ENCODE data around the gene A4GALT.

A4GALT gene

DNA sequence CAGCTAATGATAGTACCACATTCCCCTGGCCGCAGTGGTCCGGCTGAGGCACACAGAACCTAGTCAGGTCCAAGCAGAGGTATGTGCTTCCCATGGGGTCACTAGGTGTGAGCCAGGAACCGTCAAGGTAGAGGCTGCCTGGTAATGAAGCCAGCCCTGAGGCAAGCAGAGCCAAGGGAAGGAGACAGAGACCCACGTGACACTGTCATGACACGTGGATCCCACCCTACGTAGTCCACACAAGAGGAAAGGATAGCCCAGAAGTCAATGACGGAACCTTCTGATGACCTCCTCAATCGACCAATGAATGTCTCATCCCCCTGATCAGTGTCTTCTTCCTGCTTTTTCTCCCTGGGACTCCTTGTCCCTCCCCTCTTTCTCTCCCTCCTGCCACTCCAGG is 19.0 kb downstream of the A4GALT start:
- no peak for DNase-seq (ENCODE audit: low spot score)

DNA sequence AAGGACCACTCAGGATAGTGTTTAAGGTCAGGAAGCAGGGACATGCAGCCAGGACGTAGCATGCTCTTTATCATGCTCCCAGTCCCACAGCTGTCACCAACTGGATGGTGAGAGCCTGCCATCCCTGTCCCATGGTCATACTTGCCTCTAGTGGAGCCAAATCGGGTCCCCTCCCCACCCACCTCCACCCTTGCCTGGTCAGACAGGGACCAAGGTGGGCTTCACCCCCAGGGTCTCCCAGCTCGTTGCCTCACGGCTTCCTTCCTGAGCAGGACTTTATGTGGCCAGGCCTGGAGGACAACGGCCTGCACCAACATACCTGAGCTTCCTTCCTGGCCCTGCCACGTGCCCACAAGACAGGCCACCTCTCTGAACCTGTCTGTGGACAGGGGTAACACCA is 19.8 kb downstream of the A4GALT start:
- DNase-seq (ENCODE audit: low spot score), result no peak

DNA sequence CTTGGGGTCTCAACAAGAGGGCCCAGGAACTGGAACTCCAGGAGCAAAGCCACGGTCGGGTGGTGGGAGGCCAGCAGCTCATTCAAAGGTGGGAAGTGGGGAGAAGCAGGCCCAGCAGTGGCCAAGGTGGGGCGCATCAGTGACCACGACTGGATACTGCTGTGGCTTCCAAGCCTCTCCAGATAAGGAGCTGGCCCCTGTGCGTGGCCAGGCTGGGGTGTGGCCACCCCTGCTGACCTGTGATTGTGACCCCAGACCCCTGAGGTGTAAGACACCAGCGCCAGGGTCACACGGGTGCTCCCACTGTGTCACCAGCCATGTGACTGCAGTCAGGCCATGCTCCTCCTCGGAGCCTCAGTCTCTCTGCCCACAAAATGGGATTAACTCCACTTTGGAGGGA is 20.3 kb downstream of the A4GALT start:
- DNase-seq (ENCODE audit: low spot score), result no peak

GRCh38 chr22:42699976-42700352 is 20.7 kb downstream of the A4GALT start:
- DNase-seq (ENCODE audit: low spot score), result no peak

- DNase-seq (ENCODE audit: low spot score), result no peak
Observed at GRCh38 chr22:42699281-42699975, 21.2 kb downstream of the A4GALT start.

- no peak for DNase-seq (ENCODE audit: low spot score)
Observed at GRCh38 chr22:42697542-42698013, 23.1 kb downstream of the A4GALT start.

DNA sequence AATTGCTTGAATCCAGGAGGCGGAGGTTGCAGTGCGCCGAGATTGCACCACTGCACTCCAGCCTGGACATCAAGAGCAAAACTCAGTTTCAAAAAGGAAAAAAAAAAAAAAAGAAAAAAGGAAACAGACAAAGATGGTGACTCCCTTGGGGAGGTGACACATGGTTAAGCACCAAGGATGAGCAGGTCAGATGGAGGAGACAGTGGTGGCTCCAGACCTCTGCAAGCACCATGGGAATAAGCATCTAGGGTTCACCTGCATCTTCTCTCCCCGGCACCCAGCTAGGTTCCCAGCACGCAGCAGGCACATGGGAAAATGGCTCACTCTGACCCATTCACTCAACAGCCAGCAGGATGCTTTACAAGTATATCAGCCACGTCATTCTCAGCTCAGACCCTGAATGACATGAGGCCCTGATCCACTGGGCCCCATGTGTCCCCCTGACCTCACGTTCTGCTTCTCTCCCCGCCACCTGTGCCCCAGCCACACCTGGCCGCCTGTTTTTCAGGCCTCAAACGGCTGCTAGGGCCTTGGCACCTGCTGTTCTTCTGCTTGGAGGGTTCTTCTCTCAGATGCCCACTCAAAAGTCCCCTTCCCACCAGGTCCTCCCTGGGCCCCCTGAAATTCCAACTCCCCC is 24.2 kb downstream of the A4GALT start:
- no peak for DNase-seq (ENCODE audit: low spot score)

GRCh38 chr22:42695294-42695693 is 25.4 kb downstream of the A4GALT start:
- DNase-seq (ENCODE audit: low spot score), result no peak

DNA sequence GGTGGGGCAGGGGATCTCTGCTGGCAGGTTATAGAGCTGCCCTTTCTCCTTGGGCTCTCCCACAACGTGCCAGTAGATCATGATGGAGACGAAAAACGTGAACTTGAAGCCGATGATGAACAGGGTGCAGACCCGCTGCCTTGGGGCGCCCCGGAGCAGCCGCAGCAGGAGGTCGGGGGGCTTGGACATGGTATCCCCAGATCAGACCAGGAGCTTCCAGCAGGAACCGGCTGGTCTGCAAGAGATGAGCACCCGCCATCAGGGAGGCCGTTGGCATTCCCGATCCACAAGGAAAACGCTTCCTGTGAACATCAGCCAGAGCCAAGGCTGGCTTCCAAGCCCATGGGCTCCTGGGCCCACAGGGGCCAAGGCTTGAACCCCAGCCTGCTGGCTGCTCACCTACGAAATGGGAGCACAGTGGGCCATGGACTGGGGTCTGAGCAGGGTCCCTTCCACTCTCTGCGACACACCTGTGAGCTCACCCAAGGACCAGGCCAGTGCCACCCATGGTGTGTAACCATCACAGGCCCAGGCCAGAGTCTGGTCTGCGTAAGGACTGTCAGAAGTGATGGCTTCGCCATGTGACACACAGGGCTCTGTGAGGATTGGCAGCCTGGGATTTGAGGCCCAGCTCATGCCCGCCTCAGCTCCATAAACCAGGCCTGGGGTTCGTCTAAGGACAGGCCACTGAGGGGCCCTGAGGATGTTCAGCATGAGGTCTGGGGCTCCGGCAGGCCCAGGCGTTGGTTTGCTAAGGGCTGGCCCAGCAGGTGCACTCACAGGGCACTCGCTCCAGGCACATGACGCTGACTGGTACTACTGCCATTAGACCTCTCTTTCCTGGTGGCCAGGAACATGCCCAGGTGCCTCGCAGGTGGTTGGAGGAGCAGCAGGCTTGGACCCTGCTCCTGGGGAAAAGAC is 26.6 kb downstream of the A4GALT start:
- no peak for DNase-seq (ENCODE audit: low spot score)

GRCh38 chr22:42693055-42693762 is 27.5 kb downstream of the A4GALT start:
- no peak for DNase-seq (ENCODE audit: low spot score)

DNA sequence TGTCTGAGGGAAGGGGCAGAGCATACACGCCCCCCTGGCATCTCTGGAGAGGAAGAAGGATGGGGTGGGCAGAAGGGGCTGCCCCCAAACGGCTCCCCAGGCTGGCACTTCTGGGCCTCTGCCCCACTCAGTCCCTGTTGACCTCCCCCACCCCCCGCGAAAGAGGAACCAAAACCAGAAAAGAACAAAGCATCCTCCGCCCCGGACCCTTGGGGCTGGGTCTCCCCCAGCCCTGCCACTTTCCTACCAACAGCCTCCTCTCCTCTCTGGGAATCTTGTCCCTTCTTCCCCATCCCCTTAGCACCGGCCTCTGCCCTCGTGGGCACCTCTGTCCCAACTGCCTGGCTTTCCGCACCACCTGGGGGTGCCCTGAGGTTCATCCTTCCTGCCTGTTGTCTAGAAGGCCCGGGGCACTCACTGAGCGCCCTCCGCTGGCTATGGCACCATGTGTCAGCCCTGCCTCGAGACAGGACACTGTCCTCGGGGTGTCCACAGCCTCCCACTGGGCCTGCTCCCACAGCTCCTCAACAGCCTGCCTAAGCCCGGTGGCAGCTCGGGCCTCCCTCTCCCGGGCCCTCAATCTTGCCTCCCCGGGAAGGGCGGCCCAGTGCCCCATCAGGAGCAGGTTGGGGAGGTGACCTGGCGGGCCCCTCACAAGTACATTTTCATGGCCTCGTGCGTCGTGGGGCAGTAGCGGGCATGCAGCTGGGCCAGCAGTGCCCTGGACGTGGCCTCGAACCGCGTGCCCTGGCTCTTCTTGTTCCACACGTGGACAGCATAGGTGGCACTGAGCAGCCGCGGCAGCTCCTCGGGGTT is 28.2 kb downstream of the A4GALT start:
- no peak for DNase-seq (ENCODE audit: low spot score)

- no peak for DNase-seq (ENCODE audit: low spot score)
Observed at GRCh38 chr22:42691440-42691839, 29.2 kb downstream of the A4GALT start.

GRCh38 chr22:42688241-42689211 is 32.1 kb downstream of the A4GALT start:
- DNase-seq (ENCODE audit: low spot score), result no peak

DNA sequence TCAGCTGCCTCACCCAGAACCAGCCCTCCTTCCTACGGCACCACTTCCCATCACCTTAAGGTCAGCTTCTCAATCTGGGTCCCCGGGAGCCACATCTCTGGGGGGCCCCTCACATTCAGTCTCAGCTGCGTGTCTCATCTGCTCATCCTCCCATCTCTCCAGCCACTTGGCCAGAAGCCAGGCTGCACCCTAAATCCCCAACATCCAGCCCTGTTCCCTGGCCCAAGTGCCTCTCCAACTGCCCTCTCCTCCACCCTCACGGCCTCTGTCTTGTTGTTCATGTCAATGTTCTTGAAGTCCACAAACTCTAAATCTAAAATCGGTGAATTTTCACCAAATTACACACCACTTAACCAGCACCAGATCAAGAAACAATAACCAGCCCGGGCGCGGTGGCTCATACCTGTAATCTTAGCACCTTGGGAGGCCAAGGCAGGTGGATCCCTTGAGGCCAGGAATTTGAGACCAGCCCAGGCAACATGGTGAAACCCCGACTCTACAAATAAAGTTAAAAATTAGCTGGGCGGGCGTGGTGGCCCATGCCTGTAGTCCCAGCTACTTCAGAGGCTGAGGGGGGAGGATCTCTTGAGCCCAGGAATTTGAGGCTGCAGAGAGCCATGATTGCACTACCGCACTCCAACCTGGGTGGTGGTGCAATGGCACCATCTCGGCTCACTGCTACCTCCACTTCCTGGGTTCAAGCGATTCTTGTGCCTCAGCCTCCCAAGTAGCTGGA is 33.7 kb downstream of the A4GALT start:
- no peak for DNase-seq (ENCODE audit: low spot score)

- no peak for DNase-seq (ENCODE audit: low spot score)
Observed at GRCh38 chr22:42685941-42686653, 34.6 kb downstream of the A4GALT start.

DNA sequence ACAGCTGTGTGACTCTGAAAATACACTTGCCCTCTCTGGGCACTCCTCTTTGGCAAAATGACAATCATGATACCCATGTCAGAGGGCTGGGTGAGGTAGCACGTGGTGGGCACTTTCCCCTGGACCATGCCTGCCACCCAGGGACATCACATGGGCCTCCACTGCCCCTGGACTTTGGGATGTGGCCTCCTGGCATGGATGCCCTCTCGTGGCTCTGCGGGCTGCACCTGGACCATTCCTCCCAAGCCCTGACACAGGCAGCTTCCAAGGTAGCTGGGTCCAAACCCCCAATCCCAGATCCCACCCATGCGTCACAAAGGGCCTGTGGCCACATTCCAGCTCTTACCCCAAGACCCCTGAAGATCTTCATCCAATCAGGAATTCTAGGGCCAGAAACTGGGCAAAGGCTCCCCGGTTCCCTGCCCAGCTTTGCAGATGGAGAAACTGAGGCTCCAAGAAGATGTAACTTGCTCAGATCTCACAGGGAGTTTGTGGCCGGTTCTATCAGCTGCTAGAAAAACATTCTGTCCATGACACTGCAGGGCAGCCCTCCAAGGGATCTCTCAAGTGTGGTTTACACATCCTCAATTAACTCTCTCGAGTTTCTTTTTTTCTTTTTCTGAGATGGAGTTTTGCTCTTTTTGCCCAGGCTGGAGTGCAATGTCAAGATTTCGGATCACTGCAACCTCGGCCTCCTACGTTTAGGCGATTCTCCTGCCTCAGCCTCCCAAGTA is 36.0 kb downstream of the A4GALT start:
- DNase-seq (ENCODE audit: low spot score), result no peak

DNA sequence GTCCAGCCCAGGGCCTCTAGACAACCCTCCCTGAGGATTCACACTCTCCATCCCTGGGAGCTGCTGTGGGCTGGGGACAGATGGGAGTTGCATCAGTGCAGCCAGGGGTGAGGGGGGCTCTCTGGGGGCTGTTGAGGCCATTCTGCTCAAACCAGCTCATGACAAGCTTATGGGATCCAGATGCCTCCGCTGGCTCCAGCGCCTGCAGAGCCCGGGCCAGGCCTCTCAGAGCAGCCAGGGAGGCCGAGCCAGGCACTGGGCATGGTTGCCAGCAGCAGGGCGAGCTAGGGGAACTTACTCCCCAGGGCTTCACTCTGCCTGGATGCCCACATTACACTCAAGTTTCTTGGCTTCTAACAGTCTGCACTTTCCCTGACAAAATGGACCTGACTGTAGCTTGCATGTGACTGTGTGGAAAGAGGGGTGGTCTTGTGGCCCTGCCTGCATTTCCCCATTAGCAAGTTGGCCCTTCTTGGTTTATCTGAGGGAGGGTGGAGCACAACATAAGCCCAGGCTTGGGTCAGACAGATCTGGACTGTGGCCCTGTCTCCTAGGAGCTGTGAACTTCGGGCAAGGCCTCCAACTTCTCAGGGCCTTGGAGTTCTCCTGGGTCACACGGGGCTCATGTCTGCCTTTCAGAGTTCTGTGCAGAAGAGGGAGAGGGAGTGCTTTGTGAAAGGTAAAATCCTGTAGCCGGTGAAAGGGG is 36.9 kb downstream of the A4GALT start:
- no peak for DNase-seq (ENCODE audit: low spot score)

Data from CD4-positive, alpha-beta T cell treated with Interleukin-15 for 4 hours (primary cell).